HEK293 (cell line): ENCODE results near the gene TEX9.
"Not testable (repeated sequence)": the region's sequence is repeated elsewhere in the genome, so short reads cannot be mapped to it uniquely, and the experiment has no call there.

Experiments used
- CTCF ChIA-PET: fragments of 350-600 bp; formaldehyde crosslinking; extraction: SDS; loops from one replicate; lab custom pipeline; 2021; ENCODE audit warnings: antibody characterized with exemption; lab: Yijun Ruan, JAX
- POLR2A ChIA-PET: fragments of 300-600 bp; formaldehyde crosslinking; extraction: SDS; loops from one replicate; lab custom pipeline; 2020; ENCODE audit warnings: antibody characterized with exemption, inconsistent platforms; lab: Yijun Ruan, JAX
- H3K27ac ChIP-seq: fragments of 200-500 bp; sonication (Bioruptor generic); 2 replicates; pipeline ENCODE4 v1.5.1; 2014; ENCODE audit warnings: low read depth, low read length, control low read depth, inconsistent platforms; ENCODE audit errors: extremely low read depth
- H3K36me3 ChIP-seq, 2 experiments: fragments of 200-500 bp in 1 of 2; sonication (Bioruptor generic) in 1 of 2; 1 replicate in 1 of 2; 2 replicates in 1 of 2; pipeline ENCODE4 v1.5.1; 2014 to 2017; ENCODE audit warnings: inconsistent platforms in 2 of 2, low read length in 2 of 2; ENCODE audit not compliant: control insufficient read depth in 2 of 2, insufficient read depth in 1 of 2
- H3K4me1 ChIP-seq: fragments of 200-500 bp; sonication (Bioruptor generic); 2 replicates; pipeline ENCODE4 v1.5.1; 2014; ENCODE audit warnings: mild to moderate bottlenecking, low read length, inconsistent platforms; ENCODE audit not compliant: control insufficient read depth, insufficient read depth
- H3K4me3 ChIP-seq: 2 replicates; pipeline ENCODE4 v1.5.1; 2011; ENCODE audit warnings: low read depth, mild to moderate bottlenecking, control low read depth, low read length, moderate library complexity
- H3K9me3 ChIP-seq: fragments of 200-500 bp; sonication (Bioruptor generic); 2 replicates; pipeline ENCODE4 v1.5.1; 2014; ENCODE audit warnings: low read depth, low read length, inconsistent platforms; ENCODE audit not compliant: control insufficient read depth, insufficient read depth
- GLIS2 ChIP-seq: fragments of 450-650 bp; formaldehyde crosslinking; IDR thresholded peaks from 2 replicates; pipeline ENCODE4 v1.5.1; 2016; ENCODE audit warnings: missing biosample characterization, missing genetic modification characterization
- INSM2 ChIP-seq: fragments of 450-650 bp; formaldehyde crosslinking; IDR thresholded peaks from 2 replicates; pipeline ENCODE4 v1.5.1; 2016; ENCODE audit warnings: missing biosample characterization, missing genetic modification characterization
- MYNN ChIP-seq: fragments of 450-650 bp; formaldehyde crosslinking; IDR thresholded peaks from 2 replicates; pipeline ENCODE4 v1.5.1; 2016; ENCODE audit warnings: missing biosample characterization, missing genetic modification characterization, borderline replicate concordance
- SP3 ChIP-seq: fragments of 450-650 bp; formaldehyde crosslinking; IDR thresholded peaks from 2 replicates; pipeline ENCODE4 v1.5.1; 2016; ENCODE audit warnings: missing biosample characterization, missing genetic modification characterization
- TRIM28 ChIP-seq: IDR thresholded peaks from 2 replicates; pipeline ENCODE4 v1.6.1; 2011; ENCODE audit warnings: low read length, control low read depth, borderline replicate concordance
- ZBTB20 ChIP-seq: fragments of 450-650 bp; formaldehyde crosslinking; IDR thresholded peaks from 2 replicates; pipeline ENCODE4 v1.5.1; 2016; ENCODE audit warnings: missing biosample characterization, missing genetic modification characterization
- ZNF121 ChIP-seq: fragments of 450-650 bp; formaldehyde crosslinking; IDR thresholded peaks from 2 replicates; pipeline ENCODE4 v1.5.1; 2016; ENCODE audit warnings: missing biosample characterization, missing genetic modification characterization
- ZNF146 ChIP-seq: fragments of 450-650 bp; formaldehyde crosslinking; IDR thresholded peaks from 2 replicates; pipeline ENCODE4 v1.5.1; 2016; ENCODE audit warnings: missing biosample characterization, missing genetic modification characterization
- ZNF174 ChIP-seq: fragments of 450-650 bp; formaldehyde crosslinking; IDR thresholded peaks from 2 replicates; pipeline ENCODE4 v1.5.0; 2017; ENCODE audit warnings: missing biosample characterization, mild to moderate bottlenecking, missing genetic modification characterization
- ZNF239 ChIP-seq: fragments of 450-650 bp; formaldehyde crosslinking; IDR thresholded peaks from 2 replicates; pipeline ENCODE4 v1.5.1; 2016; ENCODE audit warnings: missing biosample characterization, missing genetic modification characterization
- ZNF354C ChIP-seq: fragments of 450-650 bp; formaldehyde crosslinking; IDR thresholded peaks from 2 replicates; pipeline ENCODE4 v1.5.1; 2016; ENCODE audit warnings: missing biosample characterization, missing genetic modification characterization, low read depth, borderline replicate concordance
- ZNF560 ChIP-seq: fragments of 450-650 bp; formaldehyde crosslinking; IDR thresholded peaks from 2 replicates; pipeline ENCODE4 v1.5.1; 2017; ENCODE audit warnings: missing biosample characterization, missing genetic modification characterization, borderline replicate concordance
- ZNF624 ChIP-seq: fragments of 450-650 bp; formaldehyde crosslinking; IDR thresholded peaks from 2 replicates; pipeline ENCODE4 v1.5.1; 2017; ENCODE audit warnings: missing biosample characterization, missing genetic modification characterization
- ZNF776 ChIP-seq: fragments of 450-650 bp; formaldehyde crosslinking; IDR thresholded peaks from 2 replicates; pipeline ENCODE4 v1.5.0; 2017; ENCODE audit warnings: missing biosample characterization, missing genetic modification characterization, borderline replicate concordance
- ZNF791 ChIP-seq: fragments of 450-650 bp; formaldehyde crosslinking; IDR thresholded peaks from 2 replicates; pipeline ENCODE4 v1.5.1; 2016; ENCODE audit warnings: missing biosample characterization, missing genetic modification characterization
- ZNF837 ChIP-seq: fragments of 450-650 bp; formaldehyde crosslinking; IDR thresholded peaks from 2 replicates; pipeline ENCODE4 v1.5.1; 2016; ENCODE audit warnings: missing biosample characterization, missing genetic modification characterization
- TF ChIP-seq, protein P1 (sequence below): fragments of 450-650 bp; formaldehyde crosslinking; IDR thresholded peaks from 2 replicates; pipeline ENCODE4 v1.5.1; 2017; ENCODE audit warnings: missing biosample characterization, missing genetic modification characterization
- TF ChIP-seq, protein P2 (sequence below): fragments of 450-650 bp; formaldehyde crosslinking; IDR thresholded peaks from 2 replicates; pipeline ENCODE4 v1.5.1; 2016; ENCODE audit warnings: missing biosample characterization, missing genetic modification characterization, borderline replicate concordance
- TF ChIP-seq, protein P3 (sequence below): fragments of 450-650 bp; formaldehyde crosslinking; IDR thresholded peaks from 2 replicates; pipeline ENCODE4 v1.5.1; 2016; ENCODE audit warnings: missing biosample characterization, missing genetic modification characterization
- TF ChIP-seq, protein P4 (sequence below): fragments of 450-650 bp; formaldehyde crosslinking; IDR thresholded peaks from 2 replicates; pipeline ENCODE4 v1.5.1; 2017; ENCODE audit warnings: missing biosample characterization, missing genetic modification characterization

The TEX9 gene

GRCh38 chr15:56374693-56375092 lies 9.5 kb downstream of the TEX9 start:
- H3K9me3 ChIP-seq, H3K36me3 ChIP-seq, H3K4me3 ChIP-seq, H3K27ac ChIP-seq, H3K4me1 ChIP-seq, POLR2A ChIA-PET, CTCF ChIA-PET: not testable (repeated sequence)
- peak; percentile 55; the same call in 1 of the 2 replicates for TF ChIP-seq ZNF146 (tag by site-specific recombination)

GRCh38 chr15:56377822-56378221 lies 12.6 kb downstream of the TEX9 start:
- H3K4me1 ChIP-seq, POLR2A ChIA-PET, H3K4me3 ChIP-seq, CTCF ChIA-PET, H3K9me3 ChIP-seq, H3K27ac ChIP-seq, H3K36me3 ChIP-seq: not testable (repeated sequence)

DNA sequence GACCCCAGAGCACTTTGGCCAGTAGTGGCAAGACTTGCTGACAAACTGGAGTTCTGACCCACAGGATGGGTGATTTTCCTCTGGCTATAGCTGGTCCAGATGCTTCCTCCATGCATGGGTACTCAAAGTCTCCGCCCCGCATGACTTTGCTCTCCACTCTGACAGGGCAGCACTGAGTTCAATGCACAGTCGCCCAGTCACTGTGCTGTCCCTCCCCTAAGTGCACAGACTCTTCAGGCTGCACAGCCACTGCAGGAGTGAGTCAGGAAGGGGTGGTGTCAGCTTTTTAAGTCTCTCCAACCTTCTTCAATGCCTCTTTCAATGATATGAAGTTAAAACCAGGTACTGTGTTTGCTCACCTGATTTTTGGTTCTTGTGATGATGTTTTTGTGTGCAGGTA lies 17.8 kb downstream of the TEX9 start:
- H3K27ac ChIP-seq = no peak overlapping the region
- TF ChIP-seq ZNF776 (tag by site-specific recombination) = no peak
- TF ChIP-seq, protein P1, sequence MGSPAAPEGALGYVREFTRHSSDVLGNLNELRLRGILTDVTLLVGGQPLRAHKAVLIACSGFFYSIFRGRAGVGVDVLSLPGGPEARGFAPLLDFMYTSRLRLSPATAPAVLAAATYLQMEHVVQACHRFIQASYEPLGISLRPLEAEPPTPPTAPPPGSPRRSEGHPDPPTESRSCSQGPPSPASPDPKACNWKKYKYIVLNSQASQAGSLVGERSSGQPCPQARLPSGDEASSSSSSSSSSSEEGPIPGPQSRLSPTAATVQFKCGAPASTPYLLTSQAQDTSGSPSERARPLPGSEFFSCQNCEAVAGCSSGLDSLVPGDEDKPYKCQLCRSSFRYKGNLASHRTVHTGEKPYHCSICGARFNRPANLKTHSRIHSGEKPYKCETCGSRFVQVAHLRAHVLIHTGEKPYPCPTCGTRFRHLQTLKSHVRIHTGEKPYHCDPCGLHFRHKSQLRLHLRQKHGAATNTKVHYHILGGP = no peak
- TF ChIP-seq, all 188 proteins: peak for 0
- CTCF ChIA-PET = interaction anchor here (0.6 kb wide), 1 partner anchor 40 kb away, joined by 3 read pairs; no protein-coding TSS in a partner anchor
- Histone ChIP-seq H3K4me3 (no peak overlapping the region), H3K9me3 (no peaks in the 10 kb centered on the region), H3K4me1 (no peaks in the 10 kb centered on the region), H3K36me3 (no peaks in the 10 kb centered on the region)
- POLR2A ChIA-PET = no interaction called here

DNA sequence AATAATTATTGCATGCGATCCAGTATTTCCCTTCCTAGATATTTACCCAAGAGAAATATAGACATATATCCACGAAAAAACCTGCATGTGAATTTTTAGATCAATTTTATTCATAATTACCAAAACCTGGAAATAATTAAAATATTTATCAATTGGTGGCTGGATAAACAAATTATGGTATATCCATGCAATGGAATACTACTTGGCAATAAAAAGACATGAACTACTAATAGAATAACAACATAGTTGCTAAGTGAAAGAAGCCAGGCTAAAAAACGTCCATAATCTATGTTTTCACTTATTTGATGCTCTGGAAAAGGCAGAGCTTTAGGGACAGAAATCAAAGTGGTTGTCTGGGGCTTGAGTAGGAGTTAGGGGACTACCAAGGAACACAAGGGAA lies 20.7 kb downstream of the TEX9 start:
- H3K4me1 ChIP-seq = no peaks in the 10 kb centered on the region
- H3K36me3 ChIP-seq = no peaks in the 10 kb centered on the region
- H3K4me3 ChIP-seq = no peak overlapping the region
- no peaks in the 10 kb centered on the region for H3K9me3 ChIP-seq
- POLR2A ChIA-PET = no interaction called here
- TF ChIP-seq ZNF624 (no peak), ZNF560 (tag by site-specific recombination) (no peak), ZNF239 (tag by site-specific recombination) (no peak), ZNF146 (tag by site-specific recombination) (no peak), TRIM28 (no peak), ZNF354C (tag by site-specific recombination) (no peak), GLIS2 (tag by site-specific recombination) (no peak), ZNF791 (tag by site-specific recombination) (no peak), ZBTB20 (tag by site-specific recombination) (no peak), SP3 (no peak), MYNN (no peak), INSM2 (tag by site-specific recombination) (no peak), ZNF121 (tag by site-specific recombination) (no peak), ZNF837 (tag by site-specific recombination) (no peak), ZNF174 (tag by site-specific recombination) (no peak)
- TF ChIP-seq, protein P2, sequence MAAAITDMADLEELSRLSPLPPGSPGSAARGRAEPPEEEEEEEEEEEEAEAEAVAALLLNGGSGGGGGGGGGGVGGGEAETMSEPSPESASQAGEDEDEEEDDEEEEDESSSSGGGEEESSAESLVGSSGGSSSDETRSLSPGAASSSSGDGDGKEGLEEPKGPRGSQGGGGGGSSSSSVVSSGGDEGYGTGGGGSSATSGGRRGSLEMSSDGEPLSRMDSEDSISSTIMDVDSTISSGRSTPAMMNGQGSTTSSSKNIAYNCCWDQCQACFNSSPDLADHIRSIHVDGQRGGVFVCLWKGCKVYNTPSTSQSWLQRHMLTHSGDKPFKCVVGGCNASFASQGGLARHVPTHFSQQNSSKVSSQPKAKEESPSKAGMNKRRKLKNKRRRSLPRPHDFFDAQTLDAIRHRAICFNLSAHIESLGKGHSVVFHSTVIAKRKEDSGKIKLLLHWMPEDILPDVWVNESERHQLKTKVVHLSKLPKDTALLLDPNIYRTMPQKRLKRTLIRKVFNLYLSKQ (tag by site-specific recombination) = no peak
- TF ChIP-seq, protein P3, sequence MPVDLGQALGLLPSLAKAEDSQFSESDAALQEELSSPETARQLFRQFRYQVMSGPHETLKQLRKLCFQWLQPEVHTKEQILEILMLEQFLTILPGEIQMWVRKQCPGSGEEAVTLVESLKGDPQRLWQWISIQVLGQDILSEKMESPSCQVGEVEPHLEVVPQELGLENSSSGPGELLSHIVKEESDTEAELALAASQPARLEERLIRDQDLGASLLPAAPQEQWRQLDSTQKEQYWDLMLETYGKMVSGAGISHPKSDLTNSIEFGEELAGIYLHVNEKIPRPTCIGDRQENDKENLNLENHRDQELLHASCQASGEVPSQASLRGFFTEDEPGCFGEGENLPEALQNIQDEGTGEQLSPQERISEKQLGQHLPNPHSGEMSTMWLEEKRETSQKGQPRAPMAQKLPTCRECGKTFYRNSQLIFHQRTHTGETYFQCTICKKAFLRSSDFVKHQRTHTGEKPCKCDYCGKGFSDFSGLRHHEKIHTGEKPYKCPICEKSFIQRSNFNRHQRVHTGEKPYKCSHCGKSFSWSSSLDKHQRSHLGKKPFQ (tag by site-specific recombination) = no peak
- TF ChIP-seq, protein P4, sequence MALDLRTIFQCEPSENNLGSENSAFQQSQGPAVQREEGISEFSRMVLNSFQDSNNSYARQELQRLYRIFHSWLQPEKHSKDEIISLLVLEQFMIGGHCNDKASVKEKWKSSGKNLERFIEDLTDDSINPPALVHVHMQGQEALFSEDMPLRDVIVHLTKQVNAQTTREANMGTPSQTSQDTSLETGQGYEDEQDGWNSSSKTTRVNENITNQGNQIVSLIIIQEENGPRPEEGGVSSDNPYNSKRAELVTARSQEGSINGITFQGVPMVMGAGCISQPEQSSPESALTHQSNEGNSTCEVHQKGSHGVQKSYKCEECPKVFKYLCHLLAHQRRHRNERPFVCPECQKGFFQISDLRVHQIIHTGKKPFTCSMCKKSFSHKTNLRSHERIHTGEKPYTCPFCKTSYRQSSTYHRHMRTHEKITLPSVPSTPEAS (tag by site-specific recombination) = no peak
- TF ChIP-seq, all 188 proteins: peak for 0
- H3K27ac ChIP-seq = no peak overlapping the region
- CTCF ChIA-PET = no interaction called here
